ENCODE data around the gene NTS. TPM values are rescaled to one million over a fixed set of nuclear protein-coding genes. Genes with fewer than 3 reads are reported as not detected.

Gene NTS
- total RNA-seq, 1 experiment from 2014 or later = not detected

DNA sequence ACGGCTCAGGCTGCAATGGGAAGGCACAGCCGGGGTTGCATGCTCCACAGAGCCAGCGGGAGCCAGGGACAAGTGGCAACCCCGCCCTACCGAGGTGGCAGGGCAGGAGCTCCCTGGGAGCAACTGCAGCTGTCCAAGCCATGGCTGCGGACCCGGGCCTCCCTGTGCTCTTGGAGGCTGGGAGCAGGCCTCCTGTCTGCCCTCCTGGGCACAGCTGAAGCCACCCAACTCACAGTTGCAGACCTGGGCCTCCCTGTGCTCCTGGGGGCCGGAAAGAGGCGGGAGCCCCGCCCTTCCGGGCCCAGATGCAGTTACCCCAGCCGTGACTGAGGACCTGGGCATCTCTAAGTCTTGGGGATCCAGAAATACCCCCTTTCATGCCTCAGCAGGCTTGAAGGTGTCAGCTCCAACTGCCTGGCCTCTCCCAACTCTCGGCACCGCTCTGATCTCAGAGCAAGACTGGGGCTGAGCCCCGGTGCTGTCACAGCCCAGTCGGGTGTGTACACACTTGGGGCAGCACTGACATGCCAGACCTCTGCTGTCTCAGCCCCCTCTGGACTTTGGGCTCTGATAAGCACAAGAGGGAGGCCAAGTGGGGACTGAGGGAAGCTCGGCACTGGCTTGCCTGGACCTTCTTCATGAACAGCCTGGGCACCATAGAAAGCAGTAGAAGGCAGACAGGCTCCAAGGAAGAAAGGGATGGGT, 30.3 kb upstream of the NTS start:
- peaks cover 6% of the 10 kb centered on the region; the same call in 1 of the 2 replicates for H3K4me1 ChIP-seq
- Mint-ChIP-seq H3K4me1 (ENCODE audit: low read depth, unreplicated experiment) (no peaks in the 10 kb centered on the region), H3K27ac (ENCODE audit: unreplicated experiment) (no peak overlapping the region), H3K36me3 (ENCODE audit: insufficient read depth, unreplicated experiment) (no peaks in the 10 kb centered on the region), H3K4me3 (ENCODE audit: unreplicated experiment) (no peak overlapping the region), H3K27me3 (ENCODE audit: insufficient read depth, unreplicated experiment) (no peaks in the 10 kb centered on the region), H3K9me3 (ENCODE audit: unreplicated experiment) (no peaks in the 10 kb centered on the region)
- peak in 1 of 2 experiments; percentile 38 for DNase-seq
- TF ChIP-seq, protein P1, sequence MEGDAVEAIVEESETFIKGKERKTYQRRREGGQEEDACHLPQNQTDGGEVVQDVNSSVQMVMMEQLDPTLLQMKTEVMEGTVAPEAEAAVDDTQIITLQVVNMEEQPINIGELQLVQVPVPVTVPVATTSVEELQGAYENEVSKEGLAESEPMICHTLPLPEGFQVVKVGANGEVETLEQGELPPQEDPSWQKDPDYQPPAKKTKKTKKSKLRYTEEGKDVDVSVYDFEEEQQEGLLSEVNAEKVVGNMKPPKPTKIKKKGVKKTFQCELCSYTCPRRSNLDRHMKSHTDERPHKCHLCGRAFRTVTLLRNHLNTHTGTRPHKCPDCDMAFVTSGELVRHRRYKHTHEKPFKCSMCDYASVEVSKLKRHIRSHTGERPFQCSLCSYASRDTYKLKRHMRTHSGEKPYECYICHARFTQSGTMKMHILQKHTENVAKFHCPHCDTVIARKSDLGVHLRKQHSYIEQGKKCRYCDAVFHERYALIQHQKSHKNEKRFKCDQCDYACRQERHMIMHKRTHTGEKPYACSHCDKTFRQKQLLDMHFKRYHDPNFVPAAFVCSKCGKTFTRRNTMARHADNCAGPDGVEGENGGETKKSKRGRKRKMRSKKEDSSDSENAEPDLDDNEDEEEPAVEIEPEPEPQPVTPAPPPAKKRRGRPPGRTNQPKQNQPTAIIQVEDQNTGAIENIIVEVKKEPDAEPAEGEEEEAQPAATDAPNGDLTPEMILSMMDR (IDR thresholded peaks at IDR 0.05; ENCODE audit: insufficient read depth in 1 of 2, low read depth in 1 of 2, low read length in 1 of 2, severe bottlenecking in 1 of 2, unreplicated experiment in 1 of 2) = no peak
- H3K4me3 ChIP-seq (ENCODE audit: low read depth, low read length) = no peak overlapping the region
- no peaks in the 10 kb centered on the region for H3K27me3 ChIP-seq (replicated peaks; ENCODE audit: control insufficient read depth, insufficient read depth, low read length)
- POLR2A ChIA-PET = no interaction called here
- no TSS peak for BruUV-seq (replicated peaks)
- intact Hi-C loops (cut with micrococcal nuclease; ENCODE audit: unreplicated experiment) = no loop called here
- CTCF ChIA-PET = no interaction called here
- H3K36me3 ChIP-seq (ENCODE audit: control insufficient read depth, insufficient read depth, low read length) = no peaks in the 10 kb centered on the region
- H3K9me3 ChIP-seq = no peaks in the 10 kb centered on the region

DNA sequence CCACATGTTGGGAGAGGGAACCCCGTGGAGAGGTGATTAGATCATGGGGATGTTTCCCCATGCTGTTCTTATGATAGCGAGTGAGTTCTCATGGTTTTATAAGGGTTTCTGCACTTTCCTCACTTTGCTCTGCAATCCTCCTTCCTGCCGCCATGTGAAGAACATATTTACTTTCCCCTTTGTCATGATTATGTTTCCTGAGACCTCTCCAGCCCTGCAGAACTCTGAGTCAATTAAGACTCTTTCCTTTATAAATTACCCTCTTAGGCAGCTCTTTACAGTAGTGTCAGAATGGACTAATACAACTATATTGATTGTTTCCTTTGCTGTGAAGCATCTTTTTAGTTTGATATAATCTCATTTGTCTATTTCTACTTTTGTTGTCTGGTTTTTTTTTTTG, 24.8 kb upstream of the NTS start:
- no peaks in the 10 kb centered on the region for H3K36me3 Mint-ChIP-seq (ENCODE audit: insufficient read depth, unreplicated experiment)
- ChIA-PET CTCF (no interaction called here), POLR2A (no interaction called here)
- no peaks in the 10 kb centered on the region for H3K9me3 ChIP-seq
- H3K27me3 Mint-ChIP-seq (ENCODE audit: insufficient read depth, unreplicated experiment) = peaks cover 2% of the 10 kb centered on the region
- H3K4me3 Mint-ChIP-seq (ENCODE audit: unreplicated experiment) = no peak overlapping the region
- no peaks in the 10 kb centered on the region for H3K27me3 ChIP-seq (replicated peaks; ENCODE audit: control insufficient read depth, insufficient read depth, low read length)
- H3K36me3 ChIP-seq (ENCODE audit: control insufficient read depth, insufficient read depth, low read length) = no peaks in the 10 kb centered on the region
- BruUV-seq (replicated peaks) = no TSS peak
- no peak for DNase-seq
- intact Hi-C loops (cut with micrococcal nuclease; ENCODE audit: unreplicated experiment) = no loop called here
- no peak overlapping the region for H3K4me3 ChIP-seq (ENCODE audit: low read depth, low read length)
- TF ChIP-seq, protein P1 (IDR thresholded peaks at IDR 0.05; ENCODE audit: insufficient read depth in 1 of 2, low read depth in 1 of 2, low read length in 1 of 2, severe bottlenecking in 1 of 2, unreplicated experiment in 1 of 2) = no peak
- H3K27ac Mint-ChIP-seq (ENCODE audit: unreplicated experiment) = no peak overlapping the region
- no peaks in the 10 kb centered on the region for H3K4me1 Mint-ChIP-seq (ENCODE audit: low read depth, unreplicated experiment)
- H3K9me3 Mint-ChIP-seq (ENCODE audit: unreplicated experiment) = no peaks in the 10 kb centered on the region
- no peaks in the 10 kb centered on the region for H3K4me1 ChIP-seq

DNA sequence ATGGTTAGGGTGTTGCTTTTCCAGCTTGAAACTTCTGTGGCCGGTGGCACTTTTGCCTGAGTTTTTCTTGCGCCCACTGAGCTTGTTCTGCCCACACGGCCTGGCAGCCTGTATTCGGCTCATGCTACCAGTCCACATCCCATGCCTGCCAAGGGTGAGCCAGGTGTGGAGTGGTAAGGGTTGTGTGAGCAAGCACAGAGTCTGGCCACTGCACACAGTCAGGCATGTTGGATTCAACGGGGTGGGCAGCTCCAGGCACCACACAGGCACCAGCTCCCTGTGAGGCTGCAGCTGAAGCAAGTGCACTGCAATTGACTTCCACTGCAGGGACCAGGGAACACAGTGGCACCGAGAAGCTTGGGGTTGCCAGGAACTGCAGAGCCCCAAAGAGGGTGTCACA, 18.8 kb upstream of the NTS start:
- intact Hi-C loops (cut with micrococcal nuclease; ENCODE audit: unreplicated experiment) = no loop called here
- H3K36me3 Mint-ChIP-seq (ENCODE audit: insufficient read depth, unreplicated experiment) = no peaks in the 10 kb centered on the region
- TF ChIP-seq, protein P1 (IDR thresholded peaks at IDR 0.05; ENCODE audit: insufficient read depth in 1 of 2, low read depth in 1 of 2, low read length in 1 of 2, severe bottlenecking in 1 of 2, unreplicated experiment in 1 of 2) = no peak
- no peak for DNase-seq
- H3K9me3 Mint-ChIP-seq (ENCODE audit: unreplicated experiment) = peaks cover 10% of the 10 kb centered on the region
- Histone ChIP-seq H3K4me1 (no peaks in the 10 kb centered on the region), H3K36me3 (ENCODE audit: control insufficient read depth, insufficient read depth, low read length) (no peaks in the 10 kb centered on the region), H3K27me3 (replicated peaks; ENCODE audit: control insufficient read depth, insufficient read depth, low read length) (no peaks in the 10 kb centered on the region; the same call in 1 of the 2 replicates), H3K9me3 (no peaks in the 10 kb centered on the region), H3K4me3 (ENCODE audit: low read depth, low read length) (no peak overlapping the region)
- ChIA-PET POLR2A (no interaction called here), CTCF (interaction anchor here (0.7 kb wide), 1 partner anchor 74 kb away, joined by 3 read pairs; no protein-coding TSS in a partner anchor)
- no peak overlapping the region for H3K4me3 Mint-ChIP-seq (ENCODE audit: unreplicated experiment)
- H3K27me3 Mint-ChIP-seq (ENCODE audit: insufficient read depth, unreplicated experiment) = no peaks in the 10 kb centered on the region
- no TSS peak for BruUV-seq (replicated peaks)
- no peaks in the 10 kb centered on the region for H3K4me1 Mint-ChIP-seq (ENCODE audit: low read depth, unreplicated experiment)
- H3K27ac Mint-ChIP-seq (ENCODE audit: unreplicated experiment) = no peak overlapping the region

All from Caco-2 (cell line).